HEK293 (cell line): Measurements from ENCODE around the gene KCNQ1.

ENCODE experiments used
- CTCF ChIA-PET: fragments of 350-600 bp; formaldehyde crosslinking; extraction: SDS; loops from one replicate; lab custom pipeline; 2021; ENCODE audit warnings: antibody characterized with exemption; lab: Yijun Ruan, JAX
- POLR2A ChIA-PET: fragments of 300-600 bp; formaldehyde crosslinking; extraction: SDS; loops from one replicate; lab custom pipeline; 2020; ENCODE audit warnings: antibody characterized with exemption, inconsistent platforms; lab: Yijun Ruan, JAX
- H3K27ac ChIP-seq: fragments of 200-500 bp; sonication (Bioruptor generic); 2 replicates; pipeline ENCODE4 v1.5.1; 2014; ENCODE audit warnings: low read depth, low read length, control low read depth, inconsistent platforms; ENCODE audit errors: extremely low read depth
- H3K36me3 ChIP-seq, 2 experiments: fragments of 200-500 bp in 1 of 2; sonication (Bioruptor generic) in 1 of 2; 1 replicate in 1 of 2; 2 replicates in 1 of 2; pipeline ENCODE4 v1.5.1; 2014 to 2017; ENCODE audit warnings: inconsistent platforms in 2 of 2, low read length in 2 of 2; ENCODE audit not compliant: control insufficient read depth in 2 of 2, insufficient read depth in 1 of 2
- H3K4me1 ChIP-seq: fragments of 200-500 bp; sonication (Bioruptor generic); 2 replicates; pipeline ENCODE4 v1.5.1; 2014; ENCODE audit warnings: mild to moderate bottlenecking, low read length, inconsistent platforms; ENCODE audit not compliant: control insufficient read depth, insufficient read depth
- H3K4me3 ChIP-seq: 2 replicates; pipeline ENCODE4 v1.5.1; 2011; ENCODE audit warnings: low read depth, mild to moderate bottlenecking, control low read depth, low read length, moderate library complexity
- H3K9me3 ChIP-seq: fragments of 200-500 bp; sonication (Bioruptor generic); 2 replicates; pipeline ENCODE4 v1.5.1; 2014; ENCODE audit warnings: low read depth, low read length, inconsistent platforms; ENCODE audit not compliant: control insufficient read depth, insufficient read depth
- HOXD13 ChIP-seq: sonication (generic); formaldehyde crosslinking; IDR thresholded peaks from 2 replicates; pipeline ENCODE4 v1.8.0; 2022; ENCODE audit warnings: missing genetic modification reagents, borderline replicate concordance
- KLF10 ChIP-seq: fragments of 450-650 bp; IDR thresholded peaks from 2 replicates; pipeline ENCODE4 v1.5.1; 2018; ENCODE audit warnings: missing biosample characterization, mild to moderate bottlenecking, missing genetic modification characterization
- KLF16 ChIP-seq: fragments of 450-650 bp; formaldehyde crosslinking; IDR thresholded peaks from 2 replicates; pipeline ENCODE4 v1.5.1; 2017; ENCODE audit warnings: missing biosample characterization, missing genetic modification characterization
- KLF9 ChIP-seq: fragments of 450-650 bp; formaldehyde crosslinking; IDR thresholded peaks from 2 replicates; pipeline ENCODE4 v1.5.1; 2016; ENCODE audit warnings: missing biosample characterization, missing genetic modification characterization, low read depth
- SETDB1 ChIP-seq: IDR thresholded peaks from one replicate; pipeline ENCODE4 v1.6.1; 2017; ENCODE audit warnings: mild to moderate bottlenecking, low read length, moderate library complexity, mixed read lengths; ENCODE audit not compliant: insufficient read length
- YY2 ChIP-seq: fragments of 450-650 bp; formaldehyde crosslinking; IDR thresholded peaks from 2 replicates; pipeline ENCODE4 v1.5.1; 2016; ENCODE audit warnings: missing biosample characterization, missing genetic modification characterization
- ZFHX2 ChIP-seq: fragments of 450-650 bp; formaldehyde crosslinking; conservative IDR thresholded peaks from 2 replicates; pipeline ENCODE4 v1.5.1; 2016; ENCODE audit warnings: missing biosample characterization, missing genetic modification characterization
- ZFP37 ChIP-seq: fragments of 450-650 bp; formaldehyde crosslinking; IDR thresholded peaks from 2 replicates; pipeline ENCODE4 v1.5.1; 2016; ENCODE audit warnings: missing biosample characterization, missing genetic modification characterization
- ZIC2 ChIP-seq: fragments of 450-650 bp; formaldehyde crosslinking; IDR thresholded peaks from 2 replicates; pipeline ENCODE4 v1.5.1; 2016; ENCODE audit warnings: missing biosample characterization, missing genetic modification characterization
- ZNF221 ChIP-seq: fragments of 450-650 bp; formaldehyde crosslinking; IDR thresholded peaks from 2 replicates; pipeline ENCODE4 v1.5.1; 2017; ENCODE audit warnings: missing biosample characterization, missing genetic modification characterization, borderline replicate concordance
- ZNF239 ChIP-seq: fragments of 450-650 bp; formaldehyde crosslinking; IDR thresholded peaks from 2 replicates; pipeline ENCODE4 v1.5.1; 2016; ENCODE audit warnings: missing biosample characterization, missing genetic modification characterization
- ZNF24 ChIP-seq: fragments of 450-650 bp; formaldehyde crosslinking; IDR thresholded peaks from 2 replicates; pipeline ENCODE4 v1.5.1; 2016; ENCODE audit warnings: missing biosample characterization, missing genetic modification characterization
- ZNF362 ChIP-seq: fragments of 450-650 bp; formaldehyde crosslinking; IDR thresholded peaks from 2 replicates; pipeline ENCODE4 v1.5.1; 2016; ENCODE audit warnings: missing biosample characterization, missing genetic modification characterization
- ZNF391 ChIP-seq: fragments of 450-650 bp; formaldehyde crosslinking; IDR thresholded peaks from 2 replicates; pipeline ENCODE4 v1.5.1; 2016; ENCODE audit warnings: low read depth, missing biosample characterization, missing genetic modification characterization, borderline replicate concordance
- ZNF394 ChIP-seq: fragments of 450-650 bp; formaldehyde crosslinking; IDR thresholded peaks from 2 replicates; pipeline ENCODE4 v1.5.1; 2016; ENCODE audit warnings: missing biosample characterization, missing genetic modification characterization, mild to moderate bottlenecking, moderate library complexity, borderline replicate concordance
- ZNF501 ChIP-seq: fragments of 450-650 bp; formaldehyde crosslinking; IDR thresholded peaks from 2 replicates; pipeline ENCODE4 v1.5.1; 2016; ENCODE audit warnings: missing biosample characterization, missing genetic modification characterization
- ZNF629 ChIP-seq: fragments of 450-650 bp; formaldehyde crosslinking; IDR thresholded peaks from 2 replicates; pipeline ENCODE4 v1.5.1; 2017; ENCODE audit warnings: missing biosample characterization, missing genetic modification characterization
- ZNF639 ChIP-seq: fragments of 450-650 bp; formaldehyde crosslinking; IDR thresholded peaks from 2 replicates; pipeline ENCODE4 v1.5.1; 2016; ENCODE audit warnings: missing biosample characterization, missing genetic modification characterization
- ZNF660 ChIP-seq: fragments of 450-650 bp; IDR thresholded peaks from 2 replicates; pipeline ENCODE4 v1.5.1; 2018; ENCODE audit warnings: missing biosample characterization, mild to moderate bottlenecking, missing genetic modification characterization
- ZNF677 ChIP-seq: fragments of 450-650 bp; IDR thresholded peaks from 2 replicates; pipeline ENCODE4 v1.5.0; 2018; ENCODE audit warnings: missing biosample characterization, mild to moderate bottlenecking, missing genetic modification characterization, moderate library complexity
- ZNF707 ChIP-seq: fragments of 450-650 bp; formaldehyde crosslinking; IDR thresholded peaks from 2 replicates; pipeline ENCODE4 v1.5.1; 2016; ENCODE audit warnings: missing biosample characterization, missing genetic modification characterization
- ZNF747 ChIP-seq: fragments of 450-650 bp; formaldehyde crosslinking; IDR thresholded peaks from 2 replicates; pipeline ENCODE4 v1.5.1; 2016; ENCODE audit warnings: missing biosample characterization, missing genetic modification characterization
- ZNF768 ChIP-seq: fragments of 450-650 bp; formaldehyde crosslinking; IDR thresholded peaks from 2 replicates; pipeline ENCODE4 v1.5.1; 2018; ENCODE audit warnings: missing biosample characterization, mild to moderate bottlenecking, missing genetic modification characterization
- ZNF777 ChIP-seq: fragments of 450-650 bp; formaldehyde crosslinking; IDR thresholded peaks from 2 replicates; pipeline ENCODE4 v1.5.1; 2017; ENCODE audit warnings: missing biosample characterization, missing genetic modification characterization, borderline replicate concordance
- ZNF837 ChIP-seq: fragments of 450-650 bp; formaldehyde crosslinking; IDR thresholded peaks from 2 replicates; pipeline ENCODE4 v1.5.1; 2016; ENCODE audit warnings: missing biosample characterization, missing genetic modification characterization
- TF ChIP-seq, protein P1 (sequence below): fragments of 450-650 bp; IDR thresholded peaks from 2 replicates; pipeline ENCODE4 v1.5.1; 2018; ENCODE audit warnings: missing biosample characterization, mild to moderate bottlenecking, missing genetic modification characterization

KCNQ1 gene

DNA sequence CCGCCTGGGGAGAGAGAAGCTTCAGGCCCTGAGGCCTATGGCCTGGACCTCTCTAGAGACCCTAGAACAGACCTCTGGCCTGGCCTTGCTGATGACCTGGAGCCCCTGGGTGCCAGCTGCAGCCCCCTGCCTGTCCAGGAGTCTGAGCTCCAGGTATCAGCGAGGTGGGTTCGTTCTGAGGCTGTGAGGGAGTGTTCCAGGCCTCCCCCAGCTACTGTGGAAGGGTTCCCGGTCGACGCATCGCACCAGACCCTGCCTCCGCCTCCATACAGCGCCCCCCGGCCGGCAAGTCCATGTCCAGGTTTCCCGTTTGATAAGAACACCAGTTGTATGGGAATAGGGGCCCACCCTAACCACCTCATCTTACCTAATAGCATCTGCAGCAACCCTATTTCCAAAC, 111.1 kb downstream of the KCNQ1 start (continued):
- TF ChIP-seq ZNF394 (tag by site-specific recombination) (no peak), HOXD13 (CRISPR knock-in tag) (no peak)

DNA sequence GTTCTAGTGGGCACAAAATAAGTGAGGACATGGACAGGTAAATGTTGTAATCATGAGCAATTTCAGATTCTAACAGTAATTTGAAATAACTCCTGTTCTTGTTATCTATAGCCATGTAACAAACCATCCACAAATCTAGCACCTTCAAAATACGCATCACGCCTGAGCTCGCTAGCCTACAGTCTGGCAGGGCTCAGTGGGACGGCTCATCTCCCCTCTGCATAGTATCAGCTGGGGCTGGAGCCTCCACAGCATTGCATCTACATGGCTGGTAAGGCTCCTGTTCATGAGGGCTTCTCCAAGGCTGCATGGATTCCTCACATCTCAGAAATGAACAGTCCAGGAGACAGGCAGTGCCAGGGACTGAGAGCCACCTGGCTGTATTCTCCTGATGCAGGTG, 112.6 kb downstream of the KCNQ1 start:
- TF ChIP-seq ZNF777 (no peak), HOXD13 (CRISPR knock-in tag) (no peak), ZNF362 (tag by site-specific recombination) (no peak), ZNF24 (no peak), ZNF221 (tag by site-specific recombination) (no peak), KLF9 (no peak), ZNF239 (tag by site-specific recombination) (no peak), ZNF639 (tag by site-specific recombination) (no peak), KLF16 (tag by site-specific recombination) (no peak), ZNF629 (tag by site-specific recombination) (no peak), SETDB1 (no peak), ZNF677 (no peak), YY2 (tag by site-specific recombination) (no peak), ZNF707 (tag by site-specific recombination) (no peak), ZNF837 (tag by site-specific recombination) (no peak), ZIC2 (tag by site-specific recombination) (no peak), ZNF768 (tag by site-specific recombination) (no peak), ZNF391 (tag by site-specific recombination) (no peak)
- TF ChIP-seq, protein P1, sequence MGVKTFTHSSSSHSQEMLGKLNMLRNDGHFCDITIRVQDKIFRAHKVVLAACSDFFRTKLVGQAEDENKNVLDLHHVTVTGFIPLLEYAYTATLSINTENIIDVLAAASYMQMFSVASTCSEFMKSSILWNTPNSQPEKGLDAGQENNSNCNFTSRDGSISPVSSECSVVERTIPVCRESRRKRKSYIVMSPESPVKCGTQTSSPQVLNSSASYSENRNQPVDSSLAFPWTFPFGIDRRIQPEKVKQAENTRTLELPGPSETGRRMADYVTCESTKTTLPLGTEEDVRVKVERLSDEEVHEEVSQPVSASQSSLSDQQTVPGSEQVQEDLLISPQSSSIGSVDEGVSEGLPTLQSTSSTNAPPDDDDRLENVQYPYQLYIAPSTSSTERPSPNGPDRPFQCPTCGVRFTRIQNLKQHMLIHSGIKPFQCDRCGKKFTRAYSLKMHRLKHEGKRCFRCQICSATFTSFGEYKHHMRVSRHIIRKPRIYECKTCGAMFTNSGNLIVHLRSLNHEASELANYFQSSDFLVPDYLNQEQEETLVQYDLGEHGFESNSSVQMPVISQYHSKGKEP, result no peak
- Histone ChIP-seq H3K4me1 (no peaks in the 10 kb centered on the region), H3K9me3 (no peaks in the 10 kb centered on the region), H3K4me3 (no peak overlapping the region), H3K36me3 (no peaks in the 10 kb centered on the region), H3K27ac (no peak overlapping the region)
- CTCF ChIA-PET, result interaction anchor here (2.2 kb wide), 1 partner anchor 24 kb away, joined by 7 read pairs; no protein-coding TSS in a partner anchor
- POLR2A ChIA-PET, result no interaction called here

GRCh38 chr11:2558397-2558796, 113.6 kb downstream of the KCNQ1 start:
- no peak overlapping the region for H3K27ac ChIP-seq
- no peaks in the 10 kb centered on the region for H3K9me3 ChIP-seq
- POLR2A ChIA-PET, result no interaction called here
- H3K4me1 ChIP-seq, result no peaks in the 10 kb centered on the region
- H3K36me3 ChIP-seq, result no peaks in the 10 kb centered on the region
- H3K4me3 ChIP-seq, result no peak overlapping the region
- CTCF ChIA-PET, result no interaction called here
- no peak for TF ChIP-seq ZNF747
- no peak for TF ChIP-seq ZFP37 (tag by site-specific recombination)
- no peak for TF ChIP-seq ZNF677
- no peak for TF ChIP-seq ZNF501
- TF ChIP-seq ZFHX2, result no peak
- TF ChIP-seq ZNF660 (tag by site-specific recombination), result no peak
- TF ChIP-seq KLF10 (tag by site-specific recombination), result no peak
